Stimulated activated CD4-positive, alpha-beta T cell treated with anti-CD3 and anti-CD28 coated beads, Interleukin-2, amount 100 ng/mL, for 4 hours (primary cell): ENCODE data around the gene TMEM174.

ENCODE experiments used
- DNase-seq: peaks from one replicate; pipeline ENCODE4 v3.0.0-alpha.2; 2020; ENCODE audit warnings: low read depth

The TMEM174 gene

GRCh38 chr5:73172951-73173350 lies at the start of gene TMEM174:
TMEM174 (plus strand) TSS chr5:73173193; CDS start chr5:73173244, 51 bp downstream.
- no peak for DNase-seq

DNA sequence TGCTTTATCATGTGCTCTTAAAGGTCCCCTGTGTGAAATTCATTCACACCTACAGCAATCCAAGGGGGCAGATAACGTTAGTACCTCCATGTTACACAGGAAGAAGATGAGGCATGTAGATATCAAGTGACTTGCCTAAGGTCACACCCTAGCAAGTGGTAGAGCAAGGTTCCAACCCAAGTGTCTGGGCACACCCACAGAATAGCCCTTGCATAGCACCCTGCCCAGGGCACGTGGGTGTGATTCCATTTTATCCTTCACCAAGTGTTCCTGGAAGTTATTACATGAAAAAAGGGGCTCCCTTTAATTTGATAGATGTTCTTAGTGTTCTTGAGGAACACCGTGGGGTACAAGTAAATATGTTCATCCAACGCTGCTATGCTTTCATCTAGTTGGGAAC lies 47.7 kb upstream of the TMEM174 start:
- DNase-seq: no peak

DNA sequence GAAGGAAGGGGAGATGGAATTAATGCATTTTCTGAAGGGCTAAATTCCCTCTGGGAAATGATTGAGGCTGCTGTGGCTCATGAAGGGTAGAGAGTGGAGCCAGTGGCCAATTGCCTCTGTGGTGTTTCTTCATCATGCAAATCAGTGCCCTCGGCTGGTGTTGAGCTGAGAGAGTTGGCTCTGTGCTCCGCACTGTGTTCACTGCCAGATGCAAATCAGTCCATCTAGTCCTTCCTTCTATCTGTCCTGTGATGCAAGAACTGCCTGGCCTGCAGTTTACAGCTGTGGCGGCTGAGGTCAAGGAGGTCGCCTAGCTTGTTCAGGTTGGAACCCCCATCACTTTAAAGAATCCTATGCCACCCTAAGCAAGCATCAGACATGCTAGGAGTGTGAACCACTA lies 46.6 kb upstream of the TMEM174 start:
- no peak for DNase-seq

GRCh38 chr5:73126957-73127356 lies 46.0 kb upstream of the TMEM174 start:
- DNase-seq: no peak

GRCh38 chr5:73129143-73129542 lies 43.9 kb upstream of the TMEM174 start:
- no peak for DNase-seq

- no peak for DNase-seq
Observed at GRCh38 chr5:73130811-73131210, 42.2 kb upstream of the TMEM174 start.

DNA sequence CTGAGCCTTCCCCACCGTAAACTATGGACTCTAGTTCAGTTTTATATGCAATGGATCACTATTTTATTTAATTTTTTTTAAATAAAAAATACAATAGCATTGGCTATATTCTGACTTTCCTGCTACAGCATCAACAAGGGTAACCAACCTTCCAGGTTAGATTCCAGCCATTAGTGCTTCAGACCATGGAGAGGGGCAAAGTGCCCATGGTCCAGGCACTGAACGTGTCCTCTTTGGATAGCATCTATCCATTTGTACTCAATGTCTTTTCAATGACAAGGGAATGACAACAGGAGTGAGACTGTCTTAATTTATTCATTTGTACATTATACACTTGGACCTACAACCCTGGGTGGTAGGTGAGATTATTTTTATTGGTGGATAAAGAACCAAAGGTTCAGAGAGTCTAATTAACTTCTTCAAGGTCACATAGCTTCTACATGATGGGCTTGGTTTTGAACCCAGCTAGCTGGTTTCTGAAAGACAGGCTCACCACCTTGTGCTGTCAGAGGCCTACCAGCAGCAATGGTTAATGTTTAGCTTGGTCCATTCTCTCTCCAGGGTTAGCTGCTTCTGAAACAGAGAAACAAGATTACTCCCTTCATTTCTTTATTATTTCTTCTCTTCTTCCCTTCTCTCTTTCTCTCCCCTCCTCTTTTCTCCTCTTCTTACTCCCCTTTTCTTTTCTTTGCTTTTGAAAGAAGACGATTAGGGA lies 41.1 kb upstream of the TMEM174 start:
- no peak for DNase-seq

GRCh38 chr5:73132759-73133158 lies 40.2 kb upstream of the TMEM174 start:
- DNase-seq: no peak

DNA sequence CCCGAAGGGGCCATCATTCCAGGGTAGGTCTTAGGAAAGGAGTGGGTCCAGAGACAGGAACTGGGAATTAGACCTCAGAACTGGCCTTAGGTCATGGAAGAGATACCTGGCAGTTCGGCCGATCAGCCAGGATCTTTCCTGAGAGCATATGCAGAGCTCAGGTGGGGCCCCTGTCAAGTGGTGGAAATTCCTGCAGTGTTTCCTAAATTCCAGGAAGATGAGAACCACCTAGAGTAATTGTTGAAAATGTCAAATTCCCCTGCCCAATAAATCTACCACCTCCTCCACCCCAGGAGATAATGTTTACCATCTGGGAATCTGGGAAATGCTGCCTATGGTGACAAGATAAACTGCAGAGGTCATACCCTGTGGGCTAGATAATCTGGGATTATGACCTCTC lies 38.0 kb upstream of the TMEM174 start:
- no peak for DNase-seq

DNA sequence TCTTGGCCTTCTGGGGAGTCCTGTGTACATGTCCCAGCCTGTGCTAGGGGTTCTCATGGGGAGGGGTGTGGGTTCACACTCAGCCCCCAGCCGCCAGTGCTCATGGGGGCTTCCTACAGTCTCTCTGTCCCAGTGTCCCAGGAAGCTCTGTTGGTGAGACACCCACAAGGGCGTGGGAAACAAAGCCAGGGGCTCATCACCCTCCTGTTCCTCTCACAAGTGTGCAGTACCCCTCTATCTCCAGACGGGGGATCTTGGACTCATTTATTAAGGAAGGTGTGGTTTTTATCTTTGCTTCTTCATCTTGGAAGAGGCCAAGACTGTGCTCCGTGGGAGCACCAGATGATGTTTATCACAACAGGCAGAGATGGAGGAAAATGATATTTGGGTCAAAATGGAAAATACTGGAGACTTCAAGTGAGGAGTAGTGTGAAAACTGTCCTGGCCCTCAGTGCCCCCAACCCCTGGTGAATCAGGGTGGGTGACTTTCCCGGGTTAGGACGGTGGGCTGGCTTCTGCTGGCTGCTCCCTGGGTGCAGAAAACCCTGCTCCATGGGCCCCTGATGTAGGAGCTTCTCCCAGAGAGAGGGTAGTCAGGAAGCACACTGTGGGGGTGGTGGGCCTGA lies 37.5 kb upstream of the TMEM174 start:
- DNase-seq: no peak

GRCh38 chr5:73136055-73136562 lies 36.9 kb upstream of the TMEM174 start:
- no peak for DNase-seq

DNA sequence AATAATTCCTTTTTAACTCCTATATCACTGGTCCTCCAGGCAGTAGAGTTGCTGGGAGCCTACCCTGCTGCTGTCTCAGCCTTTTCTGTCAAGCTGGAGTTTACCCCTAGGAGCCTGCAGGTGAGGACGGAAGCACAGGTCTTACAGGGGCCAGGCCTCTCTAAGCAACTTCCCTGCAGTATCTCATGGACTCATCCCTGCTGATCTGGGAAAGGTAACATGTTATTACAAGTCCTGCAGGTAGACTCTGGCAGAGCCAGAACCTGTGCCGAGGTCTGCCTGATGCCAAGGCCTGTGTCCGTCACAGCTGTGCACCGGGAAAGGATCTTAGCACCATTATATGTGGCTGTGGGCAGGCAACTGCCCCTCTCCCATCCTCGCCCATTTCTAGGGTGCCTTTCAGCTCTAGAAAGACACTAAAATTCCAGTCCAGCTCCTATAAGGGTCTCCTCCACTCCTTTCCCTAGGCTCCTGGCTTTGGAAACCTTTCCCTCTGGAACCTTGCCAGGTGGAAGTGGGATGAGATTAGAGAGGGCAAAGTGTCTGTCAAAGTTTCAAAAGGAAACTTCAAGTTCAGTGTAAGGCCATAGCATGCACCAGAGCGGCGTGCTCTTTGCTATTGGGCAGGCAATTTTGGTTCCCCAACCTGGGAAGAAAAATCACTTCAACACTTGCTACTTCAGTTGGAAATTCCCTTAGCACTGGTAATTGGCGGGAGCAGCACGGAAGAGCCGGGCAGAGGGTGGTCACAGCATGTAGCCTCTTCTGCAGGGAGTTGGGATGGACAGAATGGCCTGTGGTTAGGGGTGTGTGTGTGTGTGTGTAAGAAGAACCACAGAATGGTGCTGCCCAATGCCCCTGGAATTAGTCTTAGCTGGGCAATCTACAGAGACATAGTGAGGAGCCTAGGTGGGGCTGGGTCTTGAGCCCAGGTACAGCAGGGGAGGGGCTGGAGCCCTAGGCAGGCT lies 35.1 kb upstream of the TMEM174 start:
- no peak for DNase-seq

GRCh38 chr5:73139485-73139884 lies 33.5 kb upstream of the TMEM174 start:
- DNase-seq: no peak

- DNase-seq: no peak
Observed at GRCh38 chr5:73140801-73141200, 32.2 kb upstream of the TMEM174 start.

- no peak for DNase-seq
Observed at GRCh38 chr5:73142035-73142434, 31.0 kb upstream of the TMEM174 start.

DNA sequence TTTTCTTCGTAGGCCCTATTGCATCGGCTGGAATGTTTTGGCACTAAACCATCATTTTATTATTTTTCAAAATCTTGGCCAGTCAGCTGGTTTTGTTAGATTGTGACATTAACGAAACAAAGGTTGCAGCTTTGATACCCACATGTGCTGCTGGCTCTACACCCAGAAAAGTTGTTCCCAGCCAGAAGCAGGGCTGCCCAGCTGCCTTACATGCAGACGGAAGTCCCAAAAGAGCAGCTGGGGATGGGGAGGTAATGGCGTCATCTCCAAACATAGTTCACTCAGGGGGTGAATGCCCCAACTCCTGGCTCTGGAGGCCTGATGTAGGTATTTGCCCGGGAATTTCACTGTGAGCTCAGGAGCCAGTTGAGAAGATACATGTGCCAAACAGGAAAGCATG lies 29.3 kb upstream of the TMEM174 start:
- DNase-seq: no peak

DNA sequence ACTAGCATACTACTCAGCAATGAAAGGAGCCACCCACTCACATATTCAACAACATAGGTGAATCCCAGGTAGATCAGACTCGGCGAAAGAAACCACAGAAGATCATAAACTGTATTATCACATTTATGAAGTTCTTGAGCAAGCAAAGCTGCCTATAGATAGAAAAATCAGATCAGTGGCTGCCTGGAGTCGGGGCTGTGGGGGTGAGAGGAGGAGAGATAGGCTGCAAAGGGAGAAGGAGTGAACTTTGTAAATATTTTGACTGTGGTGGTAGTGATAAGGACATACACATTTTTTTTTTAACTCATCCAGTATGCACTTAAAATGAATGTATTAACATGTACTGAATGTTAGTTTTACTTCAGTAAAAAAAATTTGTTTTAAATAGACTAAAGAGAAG lies 23.5 kb upstream of the TMEM174 start:
- no peak for DNase-seq

- no peak for DNase-seq
Observed at GRCh38 chr5:73150876-73151275, 22.1 kb upstream of the TMEM174 start.

DNA sequence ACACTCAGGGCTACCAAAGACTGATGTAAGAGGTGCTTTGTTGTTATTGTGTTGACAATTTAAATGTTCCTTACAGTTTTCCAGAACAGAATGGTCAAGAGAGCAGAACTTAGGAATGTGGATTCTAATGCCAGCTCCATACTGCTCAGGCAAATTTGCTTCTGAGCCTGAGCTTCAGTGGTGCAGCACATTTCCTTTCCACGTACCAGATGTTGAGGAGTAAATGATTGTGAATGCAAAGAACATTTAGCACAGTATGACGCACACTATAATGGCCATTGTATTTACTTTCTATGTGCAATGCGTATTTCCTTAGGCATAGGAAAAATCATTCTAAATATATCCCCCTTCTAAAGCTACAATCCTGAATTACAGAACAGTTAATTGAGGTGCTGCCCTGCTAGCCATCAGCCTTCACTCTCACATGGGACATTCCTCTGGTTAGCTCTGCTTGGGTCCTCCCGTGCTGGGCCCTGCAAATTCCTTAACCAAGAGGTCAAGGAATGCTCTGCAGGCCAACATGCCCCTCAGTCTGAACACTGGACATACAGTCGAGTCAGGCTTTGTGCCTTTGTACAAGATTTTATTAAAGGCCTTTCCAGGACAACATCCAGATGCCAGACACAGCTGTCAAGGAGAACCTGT lies 21.1 kb upstream of the TMEM174 start:
- no peak for DNase-seq

DNA sequence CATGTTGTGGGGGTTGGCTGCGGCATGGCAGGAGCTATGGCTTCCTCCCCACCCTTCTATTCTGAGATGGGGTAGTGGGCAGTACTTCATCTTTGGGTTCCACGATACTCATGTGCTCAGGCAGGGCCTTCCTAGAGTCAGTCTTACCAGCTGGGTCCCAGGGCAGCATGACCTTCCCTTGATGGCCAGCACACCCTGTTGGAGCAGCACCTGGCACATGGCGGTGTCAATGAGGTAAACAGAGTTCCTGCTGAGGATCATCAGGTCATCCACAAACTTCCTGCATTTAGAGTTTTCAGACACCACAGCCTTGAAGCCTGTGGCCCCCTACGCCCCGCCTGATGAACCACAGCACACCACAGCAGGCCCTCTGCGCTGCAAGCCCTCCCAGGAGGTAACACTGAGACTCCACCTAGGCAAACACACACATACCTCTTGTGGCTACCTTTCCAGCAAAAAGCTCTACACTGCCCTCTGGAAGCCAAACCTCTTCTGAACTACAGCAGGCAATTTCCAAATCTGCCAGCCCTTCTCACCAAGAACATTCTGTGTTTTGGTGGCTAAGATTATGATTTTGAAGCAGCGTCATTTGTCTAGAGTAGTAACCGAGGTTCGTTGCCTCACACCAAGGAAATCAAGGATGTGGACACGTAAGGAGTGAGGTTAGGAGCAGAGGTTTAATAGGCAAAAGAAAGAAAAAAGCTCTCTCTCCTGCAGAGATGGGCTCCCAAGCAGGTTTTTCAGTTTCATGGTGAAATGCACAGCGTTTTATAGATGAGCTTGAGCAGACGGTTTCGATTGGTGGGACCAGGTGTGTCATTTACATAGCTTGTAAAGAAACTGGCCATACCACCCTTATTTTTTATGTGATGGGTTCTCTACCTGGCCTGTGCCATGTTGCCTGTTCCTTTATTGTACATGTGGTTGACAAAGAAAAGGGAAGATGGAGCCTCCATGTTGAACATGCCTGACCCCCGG lies 20.3 kb upstream of the TMEM174 start:
- DNase-seq: no peak

DNA sequence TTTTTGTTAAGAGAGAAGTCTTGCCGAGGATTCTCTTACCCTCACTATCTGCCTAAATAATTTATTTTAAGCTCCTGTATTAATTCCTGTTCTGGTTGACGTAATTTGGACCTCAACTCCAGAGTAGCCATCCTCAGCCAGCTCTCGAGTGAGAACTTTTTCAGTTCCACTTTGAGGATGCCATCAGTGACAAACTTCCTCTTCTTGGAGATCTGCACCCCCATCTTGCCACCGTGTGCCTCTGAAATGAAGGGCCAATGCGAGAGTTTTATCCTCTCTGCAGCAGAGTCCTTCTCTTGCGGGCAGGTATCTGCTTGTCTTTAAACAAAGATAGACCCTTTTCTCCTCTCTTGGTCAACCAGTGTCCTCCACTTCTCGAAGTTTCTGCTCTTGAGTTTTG lies 19.5 kb upstream of the TMEM174 start:
- DNase-seq: no peak
